ENCODE results near the gene HTR3B. TPM values are rescaled to one million over a fixed set of nuclear protein-coding genes. Genes with fewer than 3 reads are reported as not detected.
A peak's percentile ranks its signal among the peaks of the same experiment; 100 is the strongest.

The HTR3B gene
- total and polyA plus RNA-seq, 8 donors: 0.18 TPM; not detected in 7

- TF ChIP-seq CTCF (IDR thresholded peaks at IDR 0.05) (no peak), POLR2AphosphoS5 (IDR thresholded peaks at IDR 0.05) (no peak), POLR2A (IDR thresholded peaks at IDR 0.05) (no peak), EP300 (IDR thresholded peaks at IDR 0.05) (no peak)
- DNase-seq: peak in 1 of 2 donors; percentile 55
- 75 to 87% (median 82%) methylated on average over 15 of the region's 15 CpGs for WGBS, 5 donors
- no peaks in the 10 kb centered on the region for H3K36me3 ChIP-seq
- H3K4me3 ChIP-seq: no peak overlapping the region
- H3K4me1 ChIP-seq: peaks cover 0 to 11% (median 7%) of the 10 kb centered on the region in 4 donors
- H3K27me3 ChIP-seq: peaks cover 0 to 19% (median 0%) of the 10 kb centered on the region in 3 donors
- intact Hi-C loops (cut with DNase I; ENCODE audit: low total_unique reads): no loop called here
- no peak overlapping the region for H3K27ac ChIP-seq
- no peaks in the 10 kb centered on the region for H3K9me3 ChIP-seq
These were observed 67.1 kb downstream of the HTR3B start for GRCh38 chr11:113971506-113972195.

- Histone ChIP-seq H3K4me1 (peaks cover 0 to 11% (median 7%) of the 10 kb centered on the region in 4 donors), H3K36me3 (no peaks in the 10 kb centered on the region), H3K27ac (peak within 1 kb of the TSS in 4 of 5 donors; percentile 36 to 56 (median 49)), H3K4me3 (no peak within 1 kb of the TSS), H3K9me3 (no peaks in the 10 kb centered on the region), H3K27me3 (peaks cover 0 to 36% (median 9%) of the 10 kb centered on the region in 3 donors)
- no peak for TF ChIP-seq POLR2A (IDR thresholded peaks at IDR 0.05)
- TF ChIP-seq CTCF (IDR thresholded peaks at IDR 0.05): peak in 1 of 7 experiments; percentile 11
- peak in 2 of 3 donors; percentile 33 to 51 for TF ChIP-seq POLR2AphosphoS5 (IDR thresholded peaks at IDR 0.05)
- TF ChIP-seq EP300 (IDR thresholded peaks at IDR 0.05): no peak
- 9 to 26% (median 22%) methylated on average over 7 to 12 of the region's 12 CpGs for WGBS, 5 donors
- DNase-seq: peak; percentile 92 to 94
- intact Hi-C loops (cut with DNase I; ENCODE audit: low total_unique reads): no loop called here
These were observed 70.3 kb downstream of the HTR3B start, which contains the start of gene HTR3A for GRCh38 chr11:113974741-113975470. TSS of gene HTR3A (plus strand) at chr11:113975108. CDS start at chr11:113975326, 218 bp downstream.

- no peak for TF ChIP-seq POLR2AphosphoS5 (IDR thresholded peaks at IDR 0.05)
- TF ChIP-seq POLR2A (IDR thresholded peaks at IDR 0.05): no peak
- TF ChIP-seq EP300 (IDR thresholded peaks at IDR 0.05): no peak
- TF ChIP-seq CTCF (IDR thresholded peaks at IDR 0.05): no peak
- H3K27me3 ChIP-seq: peaks cover 0 to 19% (median 9%) of the 10 kb centered on the region in 3 donors
- 58 to 86% (median 78%) methylated on average over 4 of the region's 4 CpGs for WGBS, 5 donors
- no peak overlapping the region for H3K27ac ChIP-seq
- DNase-seq: no peak
- intact Hi-C loops (cut with DNase I; ENCODE audit: low total_unique reads): no loop called here
- H3K4me1 ChIP-seq: peaks cover 0 to 11% (median 7%) of the 10 kb centered on the region in 4 donors
- H3K36me3 ChIP-seq: no peaks in the 10 kb centered on the region
- no peaks in the 10 kb centered on the region for H3K9me3 ChIP-seq
- H3K4me3 ChIP-seq: no peak overlapping the region
These were observed 72.5 kb downstream of the HTR3B start for GRCh38 chr11:113977071-113977490.

GRCh38 chr11:113977701-113978100, 73.1 kb downstream of the HTR3B start:
- 84 to 89% (median 86%) methylated on average over 10 to 11 of the region's 11 CpGs for WGBS, 5 donors
- Histone ChIP-seq H3K9me3 (no peaks in the 10 kb centered on the region), H3K4me1 (peaks cover 0 to 11% (median 7%) of the 10 kb centered on the region in 4 donors), H3K4me3 (no peak overlapping the region), H3K27ac (no peak overlapping the region), H3K27me3 (peaks cover 0 to 21% (median 9%) of the 10 kb centered on the region in 3 donors), H3K36me3 (no peaks in the 10 kb centered on the region)
- DNase-seq: no peak
- intact Hi-C loops (cut with DNase I; ENCODE audit: low total_unique reads): no loop called here
- TF ChIP-seq POLR2AphosphoS5 (IDR thresholded peaks at IDR 0.05) (no peak), EP300 (IDR thresholded peaks at IDR 0.05) (no peak), POLR2A (IDR thresholded peaks at IDR 0.05) (no peak), CTCF (IDR thresholded peaks at IDR 0.05) (no peak)
